ENCODE results near the gene PCDHA9.

DNA sequence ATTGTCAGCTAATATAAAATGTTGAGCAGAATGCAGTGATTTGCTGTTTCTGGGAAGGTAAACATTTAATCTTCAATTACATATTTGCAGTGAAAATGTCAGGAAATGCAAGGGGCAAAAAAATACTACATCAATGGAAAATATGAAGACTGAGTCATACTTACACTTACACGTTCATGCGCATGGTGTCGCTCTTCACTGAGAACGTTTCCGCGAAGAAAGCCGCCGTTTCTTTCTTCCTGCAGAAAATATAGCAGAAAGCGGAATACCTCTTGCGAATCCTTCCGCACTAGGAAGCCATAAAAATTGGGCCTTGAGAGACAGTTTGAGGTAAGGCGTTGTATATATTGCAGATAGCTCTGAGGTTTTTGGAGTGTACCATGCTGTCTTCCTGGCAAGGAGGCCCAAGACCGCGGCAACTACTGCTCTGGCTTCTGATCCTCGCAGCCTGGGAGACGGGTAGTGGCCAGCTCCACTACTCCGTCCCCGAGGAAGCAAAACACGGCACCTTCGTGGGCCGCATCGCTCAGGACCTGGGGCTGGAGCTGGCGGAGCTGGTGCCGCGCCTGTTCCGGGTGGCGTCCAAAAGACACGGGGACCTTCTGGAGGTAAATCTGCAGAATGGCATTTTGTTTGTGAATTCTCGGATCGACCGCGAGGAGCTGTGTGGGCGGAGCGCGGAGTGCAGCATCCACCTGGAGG is 33.9 kb downstream of the PCDHA9 start, which contains the start of gene PCDHA13:
- TF ChIP-seq POLR2A (IDR thresholded peaks at IDR 0.05; ENCODE audit: low read length) (no peak), GATA1 (IDR thresholded peaks at IDR 0.05; ENCODE audit: low read depth, low read length) (no peak)
